SK-N-MC (cell line): Measurements from ENCODE around the gene TRPM7.

ENCODE experiments used
- DNase-seq: peaks from one replicate; pipeline ENCODE4 v3.0.0-alpha.2; 2011; ENCODE audit warnings: low read depth, low spot score
- H3K27ac ChIP-seq: fragments of 200-600 bp; sonication (generic); 2 replicates; pipeline ENCODE4 v1.5.1; 2016; ENCODE audit warnings: mixed run types
- H3K36me3 ChIP-seq: fragments of 200-600 bp; sonication (generic); 2 replicates; pipeline ENCODE4 v1.6.1; 2017; ENCODE audit warnings: antibody characterized with exemption, low read length, mixed read lengths; ENCODE audit not compliant: insufficient read depth
- H3K4me3 ChIP-seq: fragments of 200-600 bp; sonication (generic); 2 replicates; pipeline ENCODE4 v1.5.1; 2016
- H3K9ac ChIP-seq: fragments of 200-600 bp; sonication (generic); 2 replicates; pipeline ENCODE4 v1.8.0; 2017; ENCODE audit warnings: mixed run types, mixed read lengths; ENCODE audit not compliant: insufficient read length
- H3K9me3 ChIP-seq: fragments of 200-600 bp; sonication (generic); 2 replicates; pipeline ENCODE4 v1.6.1; 2017; ENCODE audit warnings: low read depth, mild to moderate bottlenecking, antibody characterized with exemption, low read length, moderate library complexity, mixed read lengths
- EZH2 ChIP-seq: fragments of 200-600 bp; sonication (generic); IDR thresholded peaks from one replicate; pipeline ENCODE4 v1.6.1; 2017; ENCODE audit warnings: antibody characterized with exemption
- FOXP2 ChIP-seq: optimal IDR thresholded peaks from 2 replicates; pipeline ENCODE3; 2011; ENCODE audit warnings: mild to moderate bottlenecking, moderate library complexity; ENCODE audit not compliant: insufficient read depth; ENCODE audit errors: extremely low read length, control extremely low read depth
- POLR2AphosphoS5 ChIP-seq: IDR thresholded peaks from 2 replicates; pipeline ENCODE4 v1.6.1; 2012; ENCODE audit warnings: mild to moderate bottlenecking, low read depth, low read length, borderline replicate concordance

The TRPM7 gene

GRCh38 chr15:50523851-50524251, 162.7 kb downstream of the TRPM7 start:
- no peak overlapping the region for H3K27ac ChIP-seq
- H3K9me3 ChIP-seq: no peaks in the 10 kb centered on the region
- DNase-seq: no peak
- no peak overlapping the region for H3K4me3 ChIP-seq
- no peaks in the 10 kb centered on the region for H3K36me3 ChIP-seq
- H3K9ac ChIP-seq: no peak overlapping the region
- no peak for TF ChIP-seq POLR2AphosphoS5

GRCh38 chr15:50519740-50520425, 166.7 kb downstream of the TRPM7 start:
- no peak for TF ChIP-seq FOXP2
- TF ChIP-seq EZH2: no peak
- no peak for TF ChIP-seq POLR2AphosphoS5
- H3K9ac ChIP-seq: no peak overlapping the region
- no peaks in the 10 kb centered on the region for H3K36me3 ChIP-seq
- no peak for DNase-seq
- no peaks in the 10 kb centered on the region for H3K9me3 ChIP-seq
- H3K27ac ChIP-seq: no peak overlapping the region
- H3K4me3 ChIP-seq: no peak overlapping the region

- no peak overlapping the region for H3K4me3 ChIP-seq
- H3K9me3 ChIP-seq: no peaks in the 10 kb centered on the region
- no peak for DNase-seq
- no peaks in the 10 kb centered on the region for H3K36me3 ChIP-seq
- no peak overlapping the region for H3K27ac ChIP-seq
- H3K9ac ChIP-seq: no peak overlapping the region
- no peak for TF ChIP-seq EZH2
Measured at GRCh38 chr15:50513001-50513400, 173.6 kb downstream of the TRPM7 start.
